GM19395 (cell line): ENCODE data around the gene VEGFB.

Experiments used
- ATAC-seq: cut with Tn5 transposase; IDR thresholded peaks from one replicate; pipeline ENCODE4 v1.9.1; 2021; ENCODE audit warnings: mild to moderate bottlenecking, moderate library complexity; ENCODE audit not compliant: unreplicated experiment

The VEGFB gene

GRCh38 chr11:64233913-64234586 is at the start of gene VEGFB:
TSS of gene VEGFB (plus strand) at chr11:64234584. CDS start at chr11:64234834, 250 bp downstream.
- no peak for ATAC-seq

GRCh38 chr11:64185175-64185692 is 49.1 kb upstream of the VEGFB start:
- ATAC-seq: peak; percentile 27

- peak; percentile 83 for ATAC-seq
These were observed 48.5 kb upstream of the VEGFB start, which contains the start of gene STIP1 for GRCh38 chr11:64185693-64186491. TSS of gene STIP1 (plus strand) at chr11:64186171. CDS start at chr11:64186262, 91 bp downstream.

GRCh38 chr11:64186492-64187165 is 47.8 kb upstream of the VEGFB start:
- no peak for ATAC-seq

GRCh38 chr11:64192434-64192833 is 42.0 kb upstream of the VEGFB start:
- no peak for ATAC-seq

GRCh38 chr11:64196626-64197025 is 37.8 kb upstream of the VEGFB start:
- ATAC-seq: no peak

GRCh38 chr11:64198511-64198910 is 35.9 kb upstream of the VEGFB start:
- no peak for ATAC-seq

GRCh38 chr11:64201543-64201942 is 32.8 kb upstream of the VEGFB start:
- no peak for ATAC-seq

- no peak for ATAC-seq
These were observed 31.4 kb upstream of the VEGFB start for GRCh38 chr11:64202992-64203391.

- ATAC-seq: no peak
These were observed 30.8 kb upstream of the VEGFB start for GRCh38 chr11:64203421-64204079.

GRCh38 chr11:64204080-64204440 is 30.3 kb upstream of the VEGFB start:
- ATAC-seq: no peak

GRCh38 chr11:64204464-64204989 is 29.9 kb upstream of the VEGFB start:
- no peak for ATAC-seq

- no peak for ATAC-seq
These were observed 27.7 kb upstream of the VEGFB start, which contains the start of gene FERMT3 for GRCh38 chr11:64206457-64207255. TSS of gene FERMT3 (plus strand) at chr11:64206721. CDS start at chr11:64207365, 644 bp downstream.

GRCh38 chr11:64207256-64208085 is 26.9 kb upstream of the VEGFB start:
- ATAC-seq: peak; percentile 60

- no peak for ATAC-seq
These were observed 26.1 kb upstream of the VEGFB start for GRCh38 chr11:64208086-64208795.

- ATAC-seq: no peak
These were observed 25.4 kb upstream of the VEGFB start for GRCh38 chr11:64208796-64209562.

- no peak for ATAC-seq
These were observed 24.9 kb upstream of the VEGFB start for GRCh38 chr11:64209563-64209843.
